ENCODE measurements around the gene ACTN2. TPM values are rescaled to one million over a fixed set of nuclear protein-coding genes. Genes with fewer than 3 reads are reported as not detected.

Gene ACTN2
- total RNA-seq, 1 donor from 2014 or later = 10.5 TPM

DNA sequence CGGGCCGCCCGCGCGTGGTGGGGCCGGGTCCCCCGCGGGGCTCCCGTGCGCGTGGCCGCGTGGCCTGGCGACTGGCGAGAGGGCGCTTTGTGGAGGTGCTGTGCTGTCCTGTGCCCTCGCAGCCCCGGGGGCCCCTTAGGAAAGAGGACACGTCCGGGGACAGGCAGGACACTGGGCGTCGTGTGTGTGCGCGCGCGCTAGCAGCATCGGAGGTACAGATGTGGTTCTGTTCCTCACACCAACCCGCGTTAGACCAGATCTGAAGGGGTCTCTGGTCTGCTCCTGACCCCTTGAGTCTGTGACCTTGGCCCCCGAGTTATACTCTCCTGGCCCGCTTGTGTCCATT is 489 bp downstream of the ACTN2 start:
- Histone ChIP-seq H3K27ac (peak overlapping the region; percentile 85 to 86), H3K9me3 (no peaks in the 10 kb centered on the region), H3K36me3 (no peaks in the 10 kb centered on the region), H3K27me3 (no peaks in the 10 kb centered on the region), H3K4me3 (peak overlapping the region; percentile 76 to 87), H3K4me1 (peaks cover 0 to 8% of the 10 kb centered on the region in 2 donors)
- intact Hi-C loops (cut with DNase I) = loop anchor here (2.0 to 10.0 kb wide), 4 partner anchors 14 to 328 kb away; no protein-coding TSS in a partner anchor
- TF ChIP-seq, protein P1, sequence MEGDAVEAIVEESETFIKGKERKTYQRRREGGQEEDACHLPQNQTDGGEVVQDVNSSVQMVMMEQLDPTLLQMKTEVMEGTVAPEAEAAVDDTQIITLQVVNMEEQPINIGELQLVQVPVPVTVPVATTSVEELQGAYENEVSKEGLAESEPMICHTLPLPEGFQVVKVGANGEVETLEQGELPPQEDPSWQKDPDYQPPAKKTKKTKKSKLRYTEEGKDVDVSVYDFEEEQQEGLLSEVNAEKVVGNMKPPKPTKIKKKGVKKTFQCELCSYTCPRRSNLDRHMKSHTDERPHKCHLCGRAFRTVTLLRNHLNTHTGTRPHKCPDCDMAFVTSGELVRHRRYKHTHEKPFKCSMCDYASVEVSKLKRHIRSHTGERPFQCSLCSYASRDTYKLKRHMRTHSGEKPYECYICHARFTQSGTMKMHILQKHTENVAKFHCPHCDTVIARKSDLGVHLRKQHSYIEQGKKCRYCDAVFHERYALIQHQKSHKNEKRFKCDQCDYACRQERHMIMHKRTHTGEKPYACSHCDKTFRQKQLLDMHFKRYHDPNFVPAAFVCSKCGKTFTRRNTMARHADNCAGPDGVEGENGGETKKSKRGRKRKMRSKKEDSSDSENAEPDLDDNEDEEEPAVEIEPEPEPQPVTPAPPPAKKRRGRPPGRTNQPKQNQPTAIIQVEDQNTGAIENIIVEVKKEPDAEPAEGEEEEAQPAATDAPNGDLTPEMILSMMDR (IDR thresholded peaks at IDR 0.05) = no peak
- peak in 1 of 2 donors; percentile 64 for DNase-seq (ENCODE audit: low spot score in 2 of 2)

DNA sequence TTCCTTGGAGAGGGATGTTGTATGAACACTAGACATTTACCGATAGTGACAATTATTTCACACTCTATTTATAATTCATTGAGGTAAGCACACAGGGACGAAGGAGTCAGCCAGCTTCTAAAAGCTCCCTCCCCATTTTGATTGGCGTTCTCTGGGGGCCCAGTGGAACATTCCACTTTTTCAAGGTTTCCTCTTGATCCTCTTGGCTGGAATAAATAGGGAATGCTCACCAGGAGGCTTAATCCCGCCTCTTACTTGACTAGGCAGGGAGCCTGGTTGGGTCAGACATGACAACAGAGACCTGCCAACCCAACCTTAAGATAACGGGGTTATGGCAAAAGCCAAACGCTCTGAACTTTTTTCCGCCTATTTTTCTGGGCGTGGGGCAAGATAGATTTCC is 974 bp downstream of the ACTN2 start:
- H3K27ac ChIP-seq = peak overlapping the region; percentile 85 to 86
- TF ChIP-seq, protein P1 (IDR thresholded peaks at IDR 0.05) = no peak
- DNase-seq (ENCODE audit: low spot score in 2 of 2) = peak in 1 of 2 donors; percentile 78

DNA sequence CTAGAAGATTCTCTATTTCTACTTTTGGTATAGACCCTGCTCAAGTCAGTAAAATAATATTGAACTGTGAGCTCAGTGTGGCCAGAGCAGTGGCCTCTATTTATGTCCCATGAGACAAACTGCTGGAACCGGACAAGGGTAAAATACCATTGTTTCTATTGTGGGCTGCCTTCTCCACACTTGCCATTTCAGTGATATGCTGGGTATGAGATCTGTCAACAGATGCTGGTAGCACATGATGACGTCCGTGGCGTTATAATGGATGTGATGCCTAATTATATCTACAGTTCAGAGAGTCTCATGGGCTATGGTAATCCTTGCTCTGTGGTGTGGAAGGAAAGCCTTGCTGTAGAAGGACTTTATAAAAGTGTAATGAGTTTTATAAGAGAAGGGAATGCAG is 2.4 kb downstream of the ACTN2 start:
- H3K4me3 ChIP-seq = peak overlapping the region in 1 of 2 donors; percentile 87
- no peaks in the 10 kb centered on the region for H3K36me3 ChIP-seq
- no peaks in the 10 kb centered on the region for H3K9me3 ChIP-seq
- H3K27ac ChIP-seq = no peak overlapping the region
- H3K4me1 ChIP-seq = peaks cover 0 to 8% of the 10 kb centered on the region in 2 donors
- H3K27me3 ChIP-seq = no peaks in the 10 kb centered on the region
- no peak for DNase-seq (ENCODE audit: low spot score in 2 of 2)
- TF ChIP-seq, protein P1 (IDR thresholded peaks at IDR 0.05) = no peak
- intact Hi-C loops (cut with DNase I) = loop anchor here (5.0 to 10.0 kb wide), 2 partner anchors 81 to 326 kb away; no protein-coding TSS in a partner anchor

More for the DNA sequence above, 974 bp downstream of the ACTN2 start:
- peak overlapping the region; percentile 76 to 87 for H3K4me3 ChIP-seq
- no peaks in the 10 kb centered on the region for H3K27me3 ChIP-seq
- peaks cover 0 to 8% of the 10 kb centered on the region in 2 donors for H3K4me1 ChIP-seq
- no peaks in the 10 kb centered on the region for H3K9me3 ChIP-seq
- no peaks in the 10 kb centered on the region for H3K36me3 ChIP-seq
- intact Hi-C loops (cut with DNase I) = loop anchor here (2.0 to 10.0 kb wide), 4 partner anchors 14 to 328 kb away; no protein-coding TSS in a partner anchor

DNA sequence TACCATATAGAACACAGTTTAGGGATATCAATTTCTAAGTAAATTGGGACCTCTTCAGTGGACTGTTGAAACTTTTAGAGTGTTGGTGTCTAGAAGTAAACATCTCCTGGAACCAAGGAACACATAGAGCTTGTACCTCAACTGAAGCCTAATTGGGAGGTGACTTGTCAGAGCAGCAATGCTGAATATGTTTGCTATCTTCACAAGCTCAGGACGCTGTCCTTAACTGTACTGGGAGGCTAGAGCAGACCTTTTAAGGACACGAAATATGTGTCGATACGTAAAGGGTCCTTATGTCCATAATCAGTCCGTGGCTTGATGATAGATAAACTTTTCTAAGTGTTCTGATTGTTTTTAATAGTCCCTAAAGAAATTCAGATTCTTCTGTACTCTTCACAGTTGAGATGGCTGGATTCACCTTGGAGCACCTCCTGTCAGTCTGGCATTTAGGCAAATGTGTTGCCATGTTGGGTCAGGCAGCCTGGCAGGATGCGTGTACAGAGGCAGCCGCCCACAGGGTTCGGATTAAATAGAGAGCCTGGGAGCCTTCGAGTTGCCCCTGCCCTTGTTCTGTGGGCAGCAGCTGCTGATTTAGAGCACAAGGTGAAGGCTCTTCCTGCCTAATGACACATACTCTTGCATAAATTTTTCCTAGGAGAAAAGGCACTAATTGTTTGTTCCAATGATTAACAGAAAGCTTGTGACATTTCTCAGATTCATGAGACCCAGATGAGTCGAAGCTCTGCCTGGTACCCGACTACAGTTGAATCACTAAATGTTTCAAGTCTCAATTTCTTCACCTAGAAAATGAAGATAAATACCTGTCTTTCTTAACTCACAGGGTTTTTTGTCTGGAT is 3.6 kb downstream of the ACTN2 start:
- DNase-seq (ENCODE audit: low spot score in 2 of 2) = no peak
- Histone ChIP-seq H3K27me3 (no peaks in the 10 kb centered on the region), H3K36me3 (no peaks in the 10 kb centered on the region), H3K4me3 (peak overlapping the region in 1 of 2 donors; percentile 87), H3K4me1 (peaks cover 0 to 8% of the 10 kb centered on the region in 2 donors), H3K27ac (no peak overlapping the region), H3K9me3 (no peaks in the 10 kb centered on the region)
- intact Hi-C loops (cut with DNase I) = loop anchor here (5.0 to 10.0 kb wide), 2 partner anchors 83 to 325 kb away; no protein-coding TSS in a partner anchor
- TF ChIP-seq, protein P1 (IDR thresholded peaks at IDR 0.05) = no peak

DNA sequence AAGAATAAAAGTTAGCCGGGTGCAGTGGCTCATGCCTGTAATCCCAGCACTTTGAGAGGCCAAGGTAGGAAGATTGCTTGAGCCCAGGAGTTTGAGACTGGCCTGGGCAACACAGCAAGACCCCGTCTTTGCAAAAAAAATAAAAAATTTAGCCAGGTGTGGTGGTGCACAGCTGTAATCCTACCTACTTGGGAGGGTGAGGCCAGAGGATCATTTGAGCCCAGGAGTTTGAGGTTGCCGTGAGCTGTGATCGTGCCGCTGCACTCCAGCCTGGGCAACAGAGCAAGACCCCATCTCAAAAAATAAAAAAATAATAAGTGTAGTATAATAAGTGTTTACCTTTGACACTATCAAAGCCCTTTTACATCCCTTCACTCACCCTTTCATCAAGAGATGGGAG is 5.0 kb downstream of the ACTN2 start:
- TF ChIP-seq, protein P1 (IDR thresholded peaks at IDR 0.05) = no peak

More for the DNA sequence above, 5.0 kb downstream of the ACTN2 start:
- Histone ChIP-seq H3K27me3 (no peaks in the 10 kb centered on the region), H3K36me3 (no peaks in the 10 kb centered on the region), H3K9me3 (no peaks in the 10 kb centered on the region), H3K27ac (no peak overlapping the region), H3K4me3 (no peak overlapping the region), H3K4me1 (peaks cover 0 to 4% of the 10 kb centered on the region in 2 donors)
- no peak for DNase-seq (ENCODE audit: low spot score in 2 of 2)
- intact Hi-C loops (cut with DNase I) = no loop called here

Data from ascending aorta (tissue), 2 donors.